Omental fat pad (tissue), 4 donors: ENCODE results near the gene ANKRD13A. TPM values are rescaled to one million over a fixed set of nuclear protein-coding genes. Genes with fewer than 3 reads are reported as not detected.

Source experiments
- ATAC-seq: fragments of 150-250 bp; one replicate; pipeline ENCODE4 v1.9.1; 2016; ENCODE audit warnings: mild to moderate bottlenecking, moderate library complexity; ENCODE audit not compliant: low FRiP score
- DNase-seq: peaks from one replicate; pipeline ENCODE4 v3.0.0-alpha.2; 2019; ENCODE audit warnings: low spot score
- total RNA-seq, 4 donors: library from RNA; depleted of rRNA; stranded (reverse); fragments of >200 nt; gene quantifications; one replicate each; pipeline ENCODE4 v1.1.0, GENCODE V29; 2016
- TF ChIP-seq, protein P1 (sequence below), 3 donors: fragments of 450-650 bp; IDR thresholded peaks; one replicate each; pipeline ENCODE4 v1.5.1; 2016 to 2017; ENCODE audit warnings: antibody characterized with exemption in 3 of 3, mild to moderate bottlenecking in 3 of 3, moderate library complexity in 2 of 3

The ANKRD13A gene
- total RNA-seq, 4 donors from 2014 or later = 33.6 to 93.3 (median 43.2) TPM

DNA sequence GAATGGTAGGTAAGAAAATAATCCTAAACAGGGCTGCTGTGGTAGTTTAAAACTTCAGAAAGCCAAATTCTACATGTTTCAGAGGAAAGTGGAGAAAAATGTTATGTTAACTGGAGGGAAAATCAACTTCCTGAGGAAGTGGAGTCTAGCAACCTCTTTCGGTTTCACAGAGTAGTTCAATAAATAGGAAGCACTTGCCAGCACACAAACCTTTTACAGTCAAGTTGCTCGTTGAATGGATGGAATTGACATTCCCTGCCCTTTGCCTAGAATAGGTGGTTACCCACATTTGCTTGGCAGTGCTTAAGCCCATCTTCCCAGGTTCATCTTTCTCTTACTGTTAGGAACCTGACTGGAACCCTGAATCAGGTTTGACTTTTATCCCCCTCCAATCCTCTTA lies 15.9 kb downstream of the ANKRD13A start:
- ATAC-seq (no peak), DNase-seq (no peak)
- TF ChIP-seq, protein P1, sequence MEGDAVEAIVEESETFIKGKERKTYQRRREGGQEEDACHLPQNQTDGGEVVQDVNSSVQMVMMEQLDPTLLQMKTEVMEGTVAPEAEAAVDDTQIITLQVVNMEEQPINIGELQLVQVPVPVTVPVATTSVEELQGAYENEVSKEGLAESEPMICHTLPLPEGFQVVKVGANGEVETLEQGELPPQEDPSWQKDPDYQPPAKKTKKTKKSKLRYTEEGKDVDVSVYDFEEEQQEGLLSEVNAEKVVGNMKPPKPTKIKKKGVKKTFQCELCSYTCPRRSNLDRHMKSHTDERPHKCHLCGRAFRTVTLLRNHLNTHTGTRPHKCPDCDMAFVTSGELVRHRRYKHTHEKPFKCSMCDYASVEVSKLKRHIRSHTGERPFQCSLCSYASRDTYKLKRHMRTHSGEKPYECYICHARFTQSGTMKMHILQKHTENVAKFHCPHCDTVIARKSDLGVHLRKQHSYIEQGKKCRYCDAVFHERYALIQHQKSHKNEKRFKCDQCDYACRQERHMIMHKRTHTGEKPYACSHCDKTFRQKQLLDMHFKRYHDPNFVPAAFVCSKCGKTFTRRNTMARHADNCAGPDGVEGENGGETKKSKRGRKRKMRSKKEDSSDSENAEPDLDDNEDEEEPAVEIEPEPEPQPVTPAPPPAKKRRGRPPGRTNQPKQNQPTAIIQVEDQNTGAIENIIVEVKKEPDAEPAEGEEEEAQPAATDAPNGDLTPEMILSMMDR (IDR thresholded peaks at IDR 0.05) = no peak

DNA sequence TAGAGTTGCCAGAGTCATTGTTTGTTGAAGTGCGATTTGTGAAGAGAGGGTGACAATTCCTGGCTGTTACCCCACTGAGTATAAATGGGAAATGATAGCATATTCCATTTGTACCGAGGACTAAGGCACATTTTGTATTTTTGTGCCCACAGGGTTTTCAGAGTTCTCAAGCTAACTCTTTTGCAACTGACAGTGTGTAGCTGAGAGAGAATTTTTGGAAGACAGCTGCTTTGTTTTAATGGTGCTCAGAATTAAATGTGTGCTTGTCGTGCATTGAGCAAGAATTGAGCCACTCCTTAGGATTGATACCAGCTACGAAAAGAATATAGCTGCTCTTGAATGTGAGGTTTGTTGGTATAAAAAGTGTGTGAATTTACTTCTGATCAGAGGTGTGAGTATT lies 21.7 kb downstream of the ANKRD13A start:
- TF ChIP-seq, protein P1 (IDR thresholded peaks at IDR 0.05) = no peak
- ATAC-seq (no peak), DNase-seq (no peak)

DNA sequence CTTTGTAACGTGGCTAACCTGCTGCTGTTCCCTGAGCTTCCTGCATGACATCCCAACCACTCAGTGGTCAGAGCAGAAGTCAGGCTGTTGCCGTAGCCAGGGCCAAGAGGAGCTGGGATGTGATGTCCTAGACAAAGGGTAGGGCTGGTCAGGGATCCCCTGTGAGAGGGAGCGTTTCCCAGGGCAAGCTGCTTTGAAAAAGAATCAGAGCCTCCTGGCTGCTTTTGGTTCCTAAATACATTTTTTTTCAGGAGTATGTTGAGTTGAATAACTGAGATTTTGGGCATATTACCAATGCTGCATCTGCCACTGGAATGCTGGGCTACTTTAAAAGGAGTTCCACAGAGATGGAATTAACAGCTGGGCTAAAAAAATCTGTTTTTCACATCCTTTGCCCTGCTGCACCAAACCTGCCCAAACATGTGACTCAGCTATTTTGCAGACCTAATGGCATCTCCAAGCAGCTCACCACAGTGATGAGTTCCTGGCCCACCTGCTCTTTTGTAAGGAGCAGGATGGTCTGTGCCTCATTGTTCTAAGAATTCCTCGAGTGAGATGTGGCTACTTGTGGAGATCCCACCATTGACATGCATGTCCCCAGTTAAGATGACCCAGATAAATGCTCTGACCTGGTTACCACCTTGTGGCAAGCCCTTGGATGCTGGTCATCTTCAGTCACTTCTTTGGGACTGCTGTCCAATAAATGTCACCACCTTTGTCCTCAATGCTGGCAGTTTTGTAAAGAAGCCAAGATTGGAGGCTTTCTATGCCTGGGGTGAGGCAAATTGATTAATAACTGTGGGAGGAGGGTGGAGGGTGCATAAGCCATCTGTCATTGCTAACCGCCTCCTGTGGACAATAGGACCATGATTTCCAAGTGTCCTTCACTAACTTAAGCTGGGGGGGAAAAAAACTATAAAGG lies 24.1 kb downstream of the ANKRD13A start:
- ATAC-seq = no peak
- TF ChIP-seq, protein P1 (IDR thresholded peaks at IDR 0.05) = no peak
- DNase-seq = no peak

DNA sequence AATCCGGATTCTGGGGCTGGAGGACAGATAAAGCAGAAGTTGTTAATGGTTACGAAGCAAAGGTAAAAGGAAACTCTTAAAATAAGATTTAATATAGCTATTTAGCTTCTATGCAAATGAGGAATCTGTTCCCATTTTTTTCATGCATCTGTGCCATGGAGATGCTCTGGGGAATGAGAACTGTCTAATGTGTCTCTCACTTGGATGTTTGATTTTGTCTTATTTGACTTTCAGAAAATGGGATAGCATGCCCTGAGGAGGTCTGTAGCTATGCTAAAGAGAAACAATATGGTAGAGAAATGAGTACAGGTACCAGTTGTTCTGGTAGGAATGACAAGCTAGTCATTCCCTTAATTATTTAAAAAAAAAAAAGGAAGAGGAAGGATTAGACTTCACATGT lies 24.8 kb downstream of the ANKRD13A start:
- TF ChIP-seq, protein P1 (IDR thresholded peaks at IDR 0.05) = no peak
- ATAC-seq = no peak
- no peak for DNase-seq

DNA sequence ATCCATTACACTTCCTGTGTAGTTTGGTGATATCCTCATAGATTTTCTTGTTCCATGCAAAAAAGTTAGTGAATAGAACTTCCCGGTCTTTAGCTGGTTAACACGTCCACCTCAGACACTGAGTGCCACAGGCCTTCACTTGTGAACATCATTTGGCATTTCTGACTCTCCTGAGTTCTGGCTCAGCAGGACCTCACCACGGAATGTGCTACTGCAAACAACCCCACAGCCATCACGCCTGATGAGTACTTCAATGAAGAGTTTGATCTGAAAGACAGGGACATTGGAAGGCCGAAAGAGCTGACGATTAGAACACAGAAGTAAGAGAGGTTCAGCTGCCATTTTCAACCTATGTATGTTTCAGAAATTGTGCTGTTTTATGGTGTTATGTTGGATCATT lies 29.1 kb downstream of the ANKRD13A start:
- ATAC-seq (no peak), DNase-seq (no peak)
- TF ChIP-seq, protein P1 (IDR thresholded peaks at IDR 0.05) = no peak

DNA sequence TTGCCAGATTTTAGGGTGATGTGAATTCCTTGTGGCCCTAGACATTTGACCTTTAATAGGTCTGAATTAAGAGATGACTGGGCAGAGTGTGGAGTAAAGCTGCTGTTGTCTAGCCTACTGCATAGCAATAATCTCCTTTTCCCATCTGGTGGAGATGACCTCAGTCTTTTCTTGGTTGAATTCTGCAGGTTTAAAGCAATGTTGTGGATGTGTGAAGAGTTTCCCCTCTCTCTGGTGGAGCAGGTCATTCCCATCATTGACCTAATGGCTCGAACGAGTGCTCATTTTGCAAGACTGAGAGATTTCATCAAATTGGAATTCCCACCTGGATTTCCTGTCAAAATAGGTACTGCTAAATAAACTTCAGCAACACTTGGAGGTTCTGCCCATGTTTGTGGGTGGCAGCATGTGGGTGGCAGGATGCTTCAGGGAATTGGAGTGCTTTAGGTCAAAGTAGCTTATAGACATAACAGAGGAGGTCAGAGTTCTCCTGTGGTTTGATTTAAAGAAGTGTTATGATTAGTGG lies 30.1 kb downstream of the ANKRD13A start:
- ATAC-seq = no peak
- DNase-seq = no peak
- TF ChIP-seq, protein P1 (IDR thresholded peaks at IDR 0.05) = no peak

DNA sequence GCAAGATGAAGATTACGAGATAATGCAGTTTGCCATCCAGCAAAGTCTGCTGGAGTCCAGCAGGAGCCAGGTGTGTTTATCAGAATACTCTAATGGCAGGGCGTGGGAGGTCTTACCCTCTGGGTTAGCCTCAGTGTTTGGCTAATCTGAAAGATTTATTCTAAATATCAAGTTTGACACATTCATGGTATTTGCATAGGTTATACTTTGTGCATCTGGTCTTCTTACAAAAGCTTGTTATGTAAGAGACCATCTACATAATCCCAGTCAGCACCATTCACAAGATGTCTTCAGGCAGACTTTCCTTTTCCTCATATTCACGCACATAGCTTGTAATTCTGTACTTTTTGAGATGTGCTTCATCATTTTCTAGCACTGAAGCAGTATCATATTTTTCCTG lies 34.7 kb downstream of the ANKRD13A start:
- TF ChIP-seq, protein P1 (IDR thresholded peaks at IDR 0.05) = no peak
- no peak for ATAC-seq
- DNase-seq = no peak
